ENCODE results near the gene EPN1. TPM values are rescaled to one million over a fixed set of nuclear protein-coding genes. Genes with fewer than 3 reads are reported as not detected.
A peak's percentile ranks its signal among the peaks of the same experiment; 100 is the strongest.

EPN1 gene
- total RNA-seq, 1 donor from 2014 or later: 40.3 TPM

- Mint-ChIP-seq H3K36me3 (ENCODE audit: low read depth) (peaks cover 56% of the 10 kb centered on the region), H3K9me3 (no peaks in the 10 kb centered on the region), H3K27ac (peak overlapping the region; percentile 99), H3K4me1 (ENCODE audit: low read depth) (peaks cover 24% of the 10 kb centered on the region), H3K27me3 (ENCODE audit: low read depth) (no peaks in the 10 kb centered on the region), H3K4me3 (ENCODE audit: low read depth) (peak overlapping the region; percentile 96)
- DNase-seq (ENCODE audit: low spot score): no peak
- intact Hi-C loops (cut with micrococcal nuclease): loop anchor here (10.0 kb wide), 1 partner anchor 658 kb away; the partner anchor contains the start of gene ZSCAN5A
Measured at GRCh38 chr19:55656552-55656951, 18.5 kb upstream of the EPN1 start.

DNA sequence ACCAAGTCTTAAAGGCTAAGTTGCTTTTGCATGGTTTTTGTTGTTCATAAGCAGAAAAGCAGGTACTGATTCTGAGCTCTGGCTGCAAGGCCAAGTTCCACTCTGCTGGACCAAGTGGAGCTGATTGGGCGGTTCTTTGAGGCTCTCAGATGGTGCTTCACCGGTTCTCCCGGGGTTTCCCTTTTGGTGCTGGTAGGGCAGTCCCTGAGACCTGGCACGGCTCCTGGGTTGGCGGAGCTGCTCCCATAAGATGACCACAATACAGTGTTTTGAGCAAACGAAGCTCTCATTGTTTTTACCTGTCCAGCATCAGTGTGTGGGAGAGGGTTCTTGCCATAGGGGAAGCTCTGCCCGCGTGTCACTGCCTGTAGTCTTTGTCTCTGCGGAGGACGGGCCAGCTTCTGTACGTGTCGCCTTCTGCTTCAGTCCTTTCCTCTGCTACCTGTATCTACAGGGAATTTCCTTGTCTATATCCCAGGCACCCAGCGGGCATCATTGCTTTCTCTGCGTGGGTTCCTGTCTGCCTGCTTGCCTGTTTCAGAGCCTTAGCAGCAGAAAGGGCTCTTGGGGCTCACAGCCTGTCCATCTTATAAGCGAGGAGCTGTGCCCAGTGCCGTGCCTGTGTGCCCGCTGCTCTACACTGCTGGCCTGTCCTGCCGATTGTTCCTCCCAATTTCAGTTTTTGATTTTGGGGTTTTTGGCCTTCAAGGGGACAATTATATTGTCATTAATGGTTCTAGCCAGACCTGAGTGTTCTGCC lies 17.9 kb upstream of the EPN1 start:
- H3K27ac Mint-ChIP-seq: no peak overlapping the region
- no peaks in the 10 kb centered on the region for H3K9me3 Mint-ChIP-seq
- peak overlapping the region; percentile 96 for H3K4me3 Mint-ChIP-seq (ENCODE audit: low read depth)
- peaks cover 27% of the 10 kb centered on the region for H3K4me1 Mint-ChIP-seq (ENCODE audit: low read depth)
- DNase-seq (ENCODE audit: low spot score): no peak
- no peaks in the 10 kb centered on the region for H3K27me3 Mint-ChIP-seq (ENCODE audit: low read depth)
- peaks cover 60% of the 10 kb centered on the region for H3K36me3 Mint-ChIP-seq (ENCODE audit: low read depth)
- intact Hi-C loops (cut with micrococcal nuclease): loop anchor here (10.0 kb wide), 1 partner anchor 658 kb away; the partner anchor contains the start of gene ZSCAN5A

GRCh38 chr19:55658846-55659459 lies 16.1 kb upstream of the EPN1 start:
- no peak overlapping the region for H3K27ac Mint-ChIP-seq
- H3K4me3 Mint-ChIP-seq (ENCODE audit: low read depth): no peak overlapping the region

DNA sequence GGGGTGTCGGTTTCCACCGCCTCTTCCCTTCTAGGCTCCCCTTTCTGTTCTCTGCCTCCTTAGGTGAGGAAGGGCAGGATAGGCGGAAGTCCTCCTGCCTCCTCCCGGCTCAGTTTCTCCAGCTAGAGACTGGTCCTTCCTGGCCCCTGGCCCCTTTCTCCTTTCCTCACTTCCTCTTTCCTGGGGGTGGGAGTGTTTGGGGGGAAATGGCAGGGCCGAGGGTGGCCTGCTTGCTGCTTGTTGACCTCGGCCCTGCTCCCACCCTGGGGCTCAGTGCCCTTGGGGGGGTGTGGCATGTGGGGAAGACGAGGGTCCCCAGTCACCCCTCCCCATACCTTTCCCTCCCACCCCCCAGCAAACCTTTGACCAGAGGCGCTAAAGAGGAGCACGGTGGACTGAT lies 15.2 kb upstream of the EPN1 start:
- Mint-ChIP-seq H3K4me3 (ENCODE audit: low read depth) (no peak overlapping the region), H3K27me3 (ENCODE audit: low read depth) (no peaks in the 10 kb centered on the region), H3K9me3 (no peaks in the 10 kb centered on the region), H3K36me3 (ENCODE audit: low read depth) (peaks cover 82% of the 10 kb centered on the region), H3K4me1 (ENCODE audit: low read depth) (peaks cover 27% of the 10 kb centered on the region), H3K27ac (no peak overlapping the region)
- no peak for DNase-seq (ENCODE audit: low spot score)
- intact Hi-C loops (cut with micrococcal nuclease): loop anchor here (10.0 kb wide), 1 partner anchor 655 kb away; the partner anchor contains the start of gene ZSCAN5A

More at GRCh38 chr19:55658846-55659459, 16.1 kb upstream of the EPN1 start:
- Mint-ChIP-seq H3K9me3 (no peaks in the 10 kb centered on the region), H3K4me1 (ENCODE audit: low read depth) (peaks cover 27% of the 10 kb centered on the region), H3K36me3 (ENCODE audit: low read depth) (peaks cover 74% of the 10 kb centered on the region), H3K27me3 (ENCODE audit: low read depth) (no peaks in the 10 kb centered on the region)
- DNase-seq (ENCODE audit: low spot score): no peak
- intact Hi-C loops (cut with micrococcal nuclease): loop anchor here (10.0 kb wide), 1 partner anchor 656 kb away; the partner anchor contains the start of gene ZSCAN5A

GRCh38 chr19:55660404-55660803 lies 14.6 kb upstream of the EPN1 start:
- H3K4me3 Mint-ChIP-seq (ENCODE audit: low read depth): no peak overlapping the region
- intact Hi-C loops (cut with micrococcal nuclease): no loop called here

GRCh38 chr19:55660991-55661390 lies 14.0 kb upstream of the EPN1 start:
- no peak for DNase-seq (ENCODE audit: low spot score)
- Mint-ChIP-seq H3K27me3 (ENCODE audit: low read depth) (no peaks in the 10 kb centered on the region), H3K4me1 (ENCODE audit: low read depth) (peaks cover 24% of the 10 kb centered on the region), H3K4me3 (ENCODE audit: low read depth) (no peak overlapping the region), H3K36me3 (ENCODE audit: low read depth) (peaks cover 83% of the 10 kb centered on the region), H3K27ac (no peak overlapping the region), H3K9me3 (no peaks in the 10 kb centered on the region)
- intact Hi-C loops (cut with micrococcal nuclease): no loop called here

More at GRCh38 chr19:55660404-55660803, 14.6 kb upstream of the EPN1 start:
- no peak for DNase-seq (ENCODE audit: low spot score)
- H3K27ac Mint-ChIP-seq: no peak overlapping the region
- H3K4me1 Mint-ChIP-seq (ENCODE audit: low read depth): peaks cover 27% of the 10 kb centered on the region
- no peaks in the 10 kb centered on the region for H3K9me3 Mint-ChIP-seq
- H3K27me3 Mint-ChIP-seq (ENCODE audit: low read depth): no peaks in the 10 kb centered on the region
- peaks cover 83% of the 10 kb centered on the region for H3K36me3 Mint-ChIP-seq (ENCODE audit: low read depth)

- H3K27ac Mint-ChIP-seq: no peak overlapping the region
- H3K4me3 Mint-ChIP-seq (ENCODE audit: low read depth): no peak overlapping the region
- intact Hi-C loops (cut with micrococcal nuclease): no loop called here
- H3K9me3 Mint-ChIP-seq: no peaks in the 10 kb centered on the region
- DNase-seq (ENCODE audit: low spot score): no peak
- H3K36me3 Mint-ChIP-seq (ENCODE audit: low read depth): peaks cover 84% of the 10 kb centered on the region
- H3K4me1 Mint-ChIP-seq (ENCODE audit: low read depth): peaks cover 21% of the 10 kb centered on the region
- H3K27me3 Mint-ChIP-seq (ENCODE audit: low read depth): no peaks in the 10 kb centered on the region
Measured at GRCh38 chr19:55661826-55662225, 13.2 kb upstream of the EPN1 start.

- DNase-seq (ENCODE audit: low spot score): no peak
- Mint-ChIP-seq H3K27ac (no peak overlapping the region), H3K4me3 (ENCODE audit: low read depth) (no peak overlapping the region), H3K36me3 (ENCODE audit: low read depth) (peaks cover 89% of the 10 kb centered on the region), H3K9me3 (no peaks in the 10 kb centered on the region), H3K27me3 (ENCODE audit: low read depth) (no peaks in the 10 kb centered on the region), H3K4me1 (ENCODE audit: low read depth) (peaks cover 9% of the 10 kb centered on the region)
- intact Hi-C loops (cut with micrococcal nuclease): no loop called here
Measured at GRCh38 chr19:55663846-55664536, 11.0 kb upstream of the EPN1 start.

DNA sequence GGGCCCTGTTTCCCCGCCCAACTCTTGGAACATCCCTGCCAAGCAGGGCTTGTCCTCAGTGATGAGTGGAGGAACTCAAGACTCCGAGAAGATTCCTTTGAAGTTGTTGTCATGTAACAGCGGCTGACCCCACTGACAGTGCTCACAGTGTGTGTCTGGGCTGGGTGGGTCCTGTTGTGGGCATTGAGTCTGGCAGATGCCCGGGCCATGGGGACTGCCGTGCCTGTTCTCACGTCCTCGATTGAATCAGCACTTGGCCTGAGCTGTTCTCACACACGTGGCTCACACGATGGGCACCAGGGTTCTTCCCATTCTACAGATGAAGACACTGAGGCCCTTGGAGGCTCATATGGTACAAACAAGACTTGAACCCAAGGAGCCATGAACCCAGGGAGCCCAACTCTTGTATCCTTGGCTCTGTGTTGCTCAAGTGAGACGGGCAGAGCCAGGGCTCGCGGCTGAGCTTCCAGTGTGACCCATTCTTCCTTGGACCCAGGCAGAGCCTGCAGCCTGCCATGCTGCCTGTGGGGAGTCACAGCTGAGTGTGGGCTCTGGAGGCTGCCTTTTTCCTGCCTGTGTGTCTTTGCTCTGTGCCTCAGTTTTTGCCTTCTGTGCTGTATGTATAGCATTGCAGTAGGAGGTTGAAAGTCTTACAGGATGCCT lies 8.6 kb upstream of the EPN1 start:
- Mint-ChIP-seq H3K27me3 (ENCODE audit: low read depth) (no peaks in the 10 kb centered on the region), H3K27ac (no peak overlapping the region), H3K4me3 (ENCODE audit: low read depth) (no peak overlapping the region), H3K4me1 (ENCODE audit: low read depth) (peaks cover 3% of the 10 kb centered on the region), H3K9me3 (no peaks in the 10 kb centered on the region), H3K36me3 (ENCODE audit: low read depth) (peaks cover 89% of the 10 kb centered on the region)
- no peak for DNase-seq (ENCODE audit: low spot score)
- intact Hi-C loops (cut with micrococcal nuclease): no loop called here

DNA sequence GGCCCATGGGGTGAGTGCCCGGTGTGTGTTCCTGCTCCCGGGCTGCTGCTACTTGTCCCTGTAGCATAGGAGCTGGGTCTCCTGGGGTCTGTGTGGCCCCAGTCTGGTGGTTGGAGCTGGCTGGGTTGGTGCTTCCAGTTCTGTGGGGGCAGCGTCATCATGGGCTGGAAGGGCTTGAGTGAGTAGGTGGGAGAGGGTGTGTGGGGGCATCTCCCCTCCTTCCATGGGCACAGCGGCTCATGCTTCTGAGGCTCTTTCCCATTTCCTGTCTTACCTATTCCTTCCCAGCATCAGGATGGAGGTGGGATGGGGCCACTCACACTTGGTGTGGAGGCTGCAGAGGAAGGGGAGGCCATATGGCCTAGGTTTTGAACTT lies 8.0 kb upstream of the EPN1 start:
- Mint-ChIP-seq H3K4me1 (ENCODE audit: low read depth) (peaks cover under 1% of the 10 kb centered on the region), H3K9me3 (no peaks in the 10 kb centered on the region), H3K27me3 (ENCODE audit: low read depth) (no peaks in the 10 kb centered on the region), H3K4me3 (ENCODE audit: low read depth) (no peak overlapping the region), H3K27ac (no peak overlapping the region), H3K36me3 (ENCODE audit: low read depth) (peaks cover 88% of the 10 kb centered on the region)
- intact Hi-C loops (cut with micrococcal nuclease): no loop called here
- DNase-seq (ENCODE audit: low spot score): no peak

GRCh38 chr19:55667511-55667910 lies 7.5 kb upstream of the EPN1 start:
- H3K4me1 Mint-ChIP-seq (ENCODE audit: low read depth): no peaks in the 10 kb centered on the region
- H3K27ac Mint-ChIP-seq: no peak overlapping the region
- no peak for DNase-seq (ENCODE audit: low spot score)
- no peak overlapping the region for H3K4me3 Mint-ChIP-seq (ENCODE audit: low read depth)
- no peaks in the 10 kb centered on the region for H3K27me3 Mint-ChIP-seq (ENCODE audit: low read depth)
- peaks cover 88% of the 10 kb centered on the region for H3K36me3 Mint-ChIP-seq (ENCODE audit: low read depth)
- intact Hi-C loops (cut with micrococcal nuclease): no loop called here
- H3K9me3 Mint-ChIP-seq: no peaks in the 10 kb centered on the region

- H3K4me3 Mint-ChIP-seq (ENCODE audit: low read depth): no peak overlapping the region
- H3K27me3 Mint-ChIP-seq (ENCODE audit: low read depth): no peaks in the 10 kb centered on the region
- intact Hi-C loops (cut with micrococcal nuclease): no loop called here
- no peaks in the 10 kb centered on the region for H3K4me1 Mint-ChIP-seq (ENCODE audit: low read depth)
- DNase-seq (ENCODE audit: low spot score): no peak
- peaks cover 83% of the 10 kb centered on the region for H3K36me3 Mint-ChIP-seq (ENCODE audit: low read depth)
- no peaks in the 10 kb centered on the region for H3K9me3 Mint-ChIP-seq
- no peak overlapping the region for H3K27ac Mint-ChIP-seq
Measured at GRCh38 chr19:55667958-55668357, 7.1 kb upstream of the EPN1 start.

Measured in activated T-helper 2 cell treated with anti-CD3 and anti-CD28 coated beads, Interferon-gamma antibody, Interleukin-2, Interleukin-4, amounts not matched to agents 10 μg/mL and 5 μg/mL and 100 μg/mL, durations not matched to agents 14 hours and 24 hours and 36 hours (primary cell).